ENCODE measurements around the gene ACOT12.
"Not testable (repeated sequence)": the region's sequence is repeated elsewhere in the genome, so short reads cannot be mapped to it uniquely, and the experiment has no call there.

ACOT12 gene

GRCh38 chr5:81422671-81423070 lies 28.7 kb upstream of the ACOT12 start:
- Histone ChIP-seq H3K27ac (ENCODE audit: low read depth in 2 of 2, low read length in 2 of 2) (peak overlapping the region in 1 of 2 donors; percentile 6), H3K4me1 (ENCODE audit: control insufficient read depth in 2 of 2, insufficient read depth in 2 of 2, low read length in 2 of 2) (no peaks in the 10 kb centered on the region), H3K9ac (ENCODE audit: low read depth in 1 of 2, low read length in 2 of 2) (no peak overlapping the region), H3K4me3 (ENCODE audit: low read length in 2 of 2) (no peak overlapping the region), H3K27me3 (ENCODE audit: control insufficient read depth in 2 of 2, insufficient read depth in 2 of 2, low read length in 2 of 2) (no peaks in the 10 kb centered on the region), H3K36me3 (ENCODE audit: control insufficient read depth in 2 of 2, insufficient read depth in 2 of 2, low read length in 2 of 2) (no peaks in the 10 kb centered on the region), H3K9me3 (ENCODE audit: control insufficient read depth in 2 of 2, low read length in 2 of 2) (no peaks in the 10 kb centered on the region)

- no peak overlapping the region for H3K4me3 ChIP-seq (ENCODE audit: low read length in 2 of 2)
- no peaks in the 10 kb centered on the region for H3K36me3 ChIP-seq (ENCODE audit: control insufficient read depth in 2 of 2, insufficient read depth in 2 of 2, low read length in 2 of 2)
- H3K27ac ChIP-seq (ENCODE audit: low read depth in 2 of 2, low read length in 2 of 2) = no peak overlapping the region
- no peaks in the 10 kb centered on the region for H3K27me3 ChIP-seq (ENCODE audit: control insufficient read depth in 2 of 2, insufficient read depth in 2 of 2, low read length in 2 of 2)
- H3K4me1 ChIP-seq (ENCODE audit: control insufficient read depth in 2 of 2, insufficient read depth in 2 of 2, low read length in 2 of 2) = no peaks in the 10 kb centered on the region
- H3K9me3 ChIP-seq (ENCODE audit: control insufficient read depth in 2 of 2, low read length in 2 of 2) = no peaks in the 10 kb centered on the region
- H3K9ac ChIP-seq (ENCODE audit: low read depth in 1 of 2, low read length in 2 of 2) = no peak overlapping the region
Measured at GRCh38 chr5:81420039-81420667, 26.2 kb upstream of the ACOT12 start.

- H3K27me3 ChIP-seq (ENCODE audit: control insufficient read depth in 2 of 2, insufficient read depth in 2 of 2, low read length in 2 of 2) = no peaks in the 10 kb centered on the region
- H3K4me3 ChIP-seq (ENCODE audit: low read length in 2 of 2) = no peak overlapping the region
Measured at GRCh38 chr5:81418606-81419005, 24.7 kb upstream of the ACOT12 start.

GRCh38 chr5:81417052-81417451 lies 23.1 kb upstream of the ACOT12 start:
- H3K36me3 ChIP-seq (ENCODE audit: control insufficient read depth in 2 of 2, insufficient read depth in 2 of 2, low read length in 2 of 2) = no peaks in the 10 kb centered on the region
- no peaks in the 10 kb centered on the region for H3K27me3 ChIP-seq (ENCODE audit: control insufficient read depth in 2 of 2, insufficient read depth in 2 of 2, low read length in 2 of 2)
- H3K9me3 ChIP-seq (ENCODE audit: control insufficient read depth in 2 of 2, low read length in 2 of 2) = no peaks in the 10 kb centered on the region
- H3K27ac ChIP-seq (ENCODE audit: low read depth in 2 of 2, low read length in 2 of 2) = no peak overlapping the region
- H3K4me1 ChIP-seq (ENCODE audit: control insufficient read depth in 2 of 2, insufficient read depth in 2 of 2, low read length in 2 of 2) = no peaks in the 10 kb centered on the region
- H3K9ac ChIP-seq (ENCODE audit: low read depth in 1 of 2, low read length in 2 of 2) = no peak overlapping the region
- H3K4me3 ChIP-seq (ENCODE audit: low read length in 2 of 2) = no peak overlapping the region

More at GRCh38 chr5:81418606-81419005, 24.7 kb upstream of the ACOT12 start:
- H3K9ac ChIP-seq (ENCODE audit: low read depth in 1 of 2, low read length in 2 of 2) = no peak overlapping the region
- H3K36me3 ChIP-seq (ENCODE audit: control insufficient read depth in 2 of 2, insufficient read depth in 2 of 2, low read length in 2 of 2) = no peaks in the 10 kb centered on the region
- H3K4me1 ChIP-seq (ENCODE audit: control insufficient read depth in 2 of 2, insufficient read depth in 2 of 2, low read length in 2 of 2) = no peaks in the 10 kb centered on the region
- no peak overlapping the region for H3K27ac ChIP-seq (ENCODE audit: low read depth in 2 of 2, low read length in 2 of 2)
- no peaks in the 10 kb centered on the region for H3K9me3 ChIP-seq (ENCODE audit: control insufficient read depth in 2 of 2, low read length in 2 of 2)

- no peak overlapping the region for H3K27ac ChIP-seq (ENCODE audit: low read depth in 2 of 2, low read length in 2 of 2)
- no peaks in the 10 kb centered on the region for H3K27me3 ChIP-seq (ENCODE audit: control insufficient read depth in 2 of 2, insufficient read depth in 2 of 2, low read length in 2 of 2)
- H3K9me3 ChIP-seq (ENCODE audit: control insufficient read depth in 2 of 2, low read length in 2 of 2) = no peaks in the 10 kb centered on the region
- H3K4me1 ChIP-seq (ENCODE audit: control insufficient read depth in 2 of 2, insufficient read depth in 2 of 2, low read length in 2 of 2) = no peaks in the 10 kb centered on the region
- H3K36me3 ChIP-seq (ENCODE audit: control insufficient read depth in 2 of 2, insufficient read depth in 2 of 2, low read length in 2 of 2) = no peaks in the 10 kb centered on the region
- no peak overlapping the region for H3K4me3 ChIP-seq (ENCODE audit: low read length in 2 of 2)
- no peak overlapping the region for H3K9ac ChIP-seq (ENCODE audit: low read depth in 1 of 2, low read length in 2 of 2)
Measured at GRCh38 chr5:81409896-81410295, 16.0 kb upstream of the ACOT12 start.

- Histone ChIP-seq H3K4me1 (ENCODE audit: control insufficient read depth in 2 of 2, insufficient read depth in 2 of 2, low read length in 2 of 2) (no peaks in the 10 kb centered on the region), H3K4me3 (ENCODE audit: low read length in 2 of 2) (no peak overlapping the region), H3K27me3 (ENCODE audit: control insufficient read depth in 2 of 2, insufficient read depth in 2 of 2, low read length in 2 of 2) (no peaks in the 10 kb centered on the region), H3K9me3 (ENCODE audit: control insufficient read depth in 2 of 2, low read length in 2 of 2) (no peaks in the 10 kb centered on the region), H3K9ac (ENCODE audit: low read depth in 1 of 2, low read length in 2 of 2) (no peak overlapping the region), H3K27ac (ENCODE audit: low read depth in 2 of 2, low read length in 2 of 2) (no peak overlapping the region), H3K36me3 (ENCODE audit: control insufficient read depth in 2 of 2, insufficient read depth in 2 of 2, low read length in 2 of 2) (no peaks in the 10 kb centered on the region)
Measured at GRCh38 chr5:81409361-81409760, 15.4 kb upstream of the ACOT12 start.

- Histone ChIP-seq H3K27me3 (ENCODE audit: control insufficient read depth in 2 of 2, insufficient read depth in 2 of 2, low read length in 2 of 2) (no peaks in the 10 kb centered on the region), H3K4me3 (ENCODE audit: low read length in 2 of 2) (no peak overlapping the region), H3K36me3 (ENCODE audit: control insufficient read depth in 2 of 2, insufficient read depth in 2 of 2, low read length in 2 of 2) (no peaks in the 10 kb centered on the region), H3K27ac (ENCODE audit: low read depth in 2 of 2, low read length in 2 of 2) (no peak overlapping the region), H3K9ac (ENCODE audit: low read depth in 1 of 2, low read length in 2 of 2) (no peak overlapping the region), H3K9me3 (ENCODE audit: control insufficient read depth in 2 of 2, low read length in 2 of 2) (no peaks in the 10 kb centered on the region), H3K4me1 (ENCODE audit: control insufficient read depth in 2 of 2, insufficient read depth in 2 of 2, low read length in 2 of 2) (no peaks in the 10 kb centered on the region)
Measured at GRCh38 chr5:81408496-81408895, 14.6 kb upstream of the ACOT12 start.

- H3K36me3 ChIP-seq (ENCODE audit: control insufficient read depth in 2 of 2, insufficient read depth in 2 of 2, low read length in 2 of 2); H3K4me1 ChIP-seq (ENCODE audit: control insufficient read depth in 2 of 2, insufficient read depth in 2 of 2, low read length in 2 of 2); H3K9ac ChIP-seq (ENCODE audit: low read depth in 1 of 2, low read length in 2 of 2); H3K9me3 ChIP-seq (ENCODE audit: control insufficient read depth in 2 of 2, low read length in 2 of 2); H3K4me3 ChIP-seq (ENCODE audit: low read length in 2 of 2); H3K27me3 ChIP-seq (ENCODE audit: control insufficient read depth in 2 of 2, insufficient read depth in 2 of 2, low read length in 2 of 2); H3K27ac ChIP-seq (ENCODE audit: low read depth in 2 of 2, low read length in 2 of 2): not testable (repeated sequence)
Measured at GRCh38 chr5:81407811-81408210, 13.9 kb upstream of the ACOT12 start.

GRCh38 chr5:81405126-81405891 lies 11.4 kb upstream of the ACOT12 start:
- Histone ChIP-seq H3K27ac (ENCODE audit: low read depth in 2 of 2, low read length in 2 of 2) (no peak overlapping the region), H3K9ac (ENCODE audit: low read depth in 1 of 2, low read length in 2 of 2) (no peak overlapping the region), H3K36me3 (ENCODE audit: control insufficient read depth in 2 of 2, insufficient read depth in 2 of 2, low read length in 2 of 2) (no peaks in the 10 kb centered on the region), H3K27me3 (ENCODE audit: control insufficient read depth in 2 of 2, insufficient read depth in 2 of 2, low read length in 2 of 2) (no peaks in the 10 kb centered on the region), H3K4me3 (ENCODE audit: low read length in 2 of 2) (no peak overlapping the region), H3K4me1 (ENCODE audit: control insufficient read depth in 2 of 2, insufficient read depth in 2 of 2, low read length in 2 of 2) (no peaks in the 10 kb centered on the region), H3K9me3 (ENCODE audit: control insufficient read depth in 2 of 2, low read length in 2 of 2) (no peaks in the 10 kb centered on the region)

- H3K4me1 ChIP-seq (ENCODE audit: control insufficient read depth in 2 of 2, insufficient read depth in 2 of 2, low read length in 2 of 2) = no peaks in the 10 kb centered on the region
- no peak overlapping the region for H3K9ac ChIP-seq (ENCODE audit: low read depth in 1 of 2, low read length in 2 of 2)
- no peak overlapping the region for H3K4me3 ChIP-seq (ENCODE audit: low read length in 2 of 2)
- no peak overlapping the region for H3K27ac ChIP-seq (ENCODE audit: low read depth in 2 of 2, low read length in 2 of 2)
- H3K27me3 ChIP-seq (ENCODE audit: control insufficient read depth in 2 of 2, insufficient read depth in 2 of 2, low read length in 2 of 2) = no peaks in the 10 kb centered on the region
- no peaks in the 10 kb centered on the region for H3K36me3 ChIP-seq (ENCODE audit: control insufficient read depth in 2 of 2, insufficient read depth in 2 of 2, low read length in 2 of 2)
- H3K9me3 ChIP-seq (ENCODE audit: control insufficient read depth in 2 of 2, low read length in 2 of 2) = no peaks in the 10 kb centered on the region
Measured at GRCh38 chr5:81402192-81402930, 8.4 kb upstream of the ACOT12 start.
